ENCODE data around the gene PRKAR1A.
"Not testable (repeated sequence)": the region's sequence is repeated elsewhere in the genome, so short reads cannot be mapped to it uniquely, and the experiment has no call there.

Gene PRKAR1A

DNA sequence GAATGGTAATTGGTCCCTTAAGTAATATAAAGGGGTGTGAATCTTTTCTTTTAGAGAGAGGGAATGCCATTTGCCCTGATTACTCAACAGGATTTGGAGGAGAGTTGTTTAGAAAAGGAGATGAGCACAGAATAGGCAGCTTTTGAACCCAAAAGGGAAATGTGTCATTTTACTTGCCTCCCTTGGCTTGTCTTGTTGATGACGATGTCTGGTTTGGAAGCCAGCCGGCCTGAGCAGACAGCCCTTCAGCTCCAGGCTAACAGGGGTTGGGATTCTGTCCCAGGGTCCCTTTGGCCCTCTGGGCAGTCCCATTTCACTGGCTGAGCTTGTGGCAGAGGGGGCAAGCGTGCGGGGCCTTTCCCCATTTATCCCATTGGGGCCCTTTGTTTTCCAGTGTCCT, 22.3 kb upstream of the PRKAR1A start:
- H3K4ac ChIP-seq (ENCODE audit: low read length), result no peak overlapping the region
- H3K27ac ChIP-seq (replicated peaks; ENCODE audit: low read length), result no peak overlapping the region
- no peak overlapping the region for H2BK15ac ChIP-seq (ENCODE audit: low read length)
- H3K14ac ChIP-seq (ENCODE audit: low read length), result no peak overlapping the region
- H2BK120ac ChIP-seq (ENCODE audit: low read depth, low read length), result no peak overlapping the region
- no peak overlapping the region for H3K4me3 ChIP-seq (ENCODE audit: low read length in 2 of 2)
- no peak overlapping the region for H3K9ac ChIP-seq (ENCODE audit: low read depth, low read length, poor library complexity)
- no peak overlapping the region for H2AK5ac ChIP-seq (ENCODE audit: low read depth, low read length)
- H2AFZ ChIP-seq (ENCODE audit: low read length), result no peak overlapping the region
- H2BK12ac ChIP-seq (ENCODE audit: low read length), result no peak overlapping the region
- H4K8ac ChIP-seq (ENCODE audit: low read depth, low read length), result no peak overlapping the region
- H3K9me3 ChIP-seq (replicated peaks in 1 of 2; ENCODE audit: control insufficient read depth in 2 of 2, insufficient read depth in 1 of 2, low read depth in 1 of 2, low read length in 2 of 2), result no peaks in the 10 kb centered on the region
- no peaks in the 10 kb centered on the region for H3K27me3 ChIP-seq (ENCODE audit: control insufficient read depth in 3 of 3, insufficient read depth in 3 of 3, low read depth in 1 of 3, low read length in 3 of 3)
- H2BK5ac ChIP-seq (ENCODE audit: low read length), result no peak overlapping the region
- DNase-seq (ENCODE audit: low spot score), result no peak
- H3K23ac ChIP-seq (ENCODE audit: low read depth, low read length, poor library complexity), result no peak overlapping the region
- no CpG with 5 or more reads among the region's 4 CpGs for WGBS, 2 donors (ENCODE audit: extremely low coverage in 2 of 2, insufficient read length in 2 of 2, insufficient replicate concordance in 1 of 2)
- peaks cover 0 to 4% of the 10 kb centered on the region in 2 donors for H3K4me1 ChIP-seq (ENCODE audit: control insufficient read depth in 2 of 2, insufficient read depth in 1 of 2, low read depth in 1 of 2, low read length in 2 of 2)
- H3K18ac ChIP-seq (ENCODE audit: low read length), result no peak overlapping the region
- no peak overlapping the region for H4K91ac ChIP-seq (ENCODE audit: low read depth, low read length, poor library complexity)
- H3K79me1 ChIP-seq (ENCODE audit: low read depth, low read length), result no peaks in the 10 kb centered on the region
- no peak overlapping the region for H3K4me2 ChIP-seq (ENCODE audit: insufficient read depth, low read length, poor library complexity, severe bottlenecking)
- H3K36me3 ChIP-seq (replicated peaks in 1 of 2; ENCODE audit: control insufficient read depth in 2 of 2, insufficient read depth in 2 of 2, low read length in 2 of 2), result no peaks in the 10 kb centered on the region

DNA sequence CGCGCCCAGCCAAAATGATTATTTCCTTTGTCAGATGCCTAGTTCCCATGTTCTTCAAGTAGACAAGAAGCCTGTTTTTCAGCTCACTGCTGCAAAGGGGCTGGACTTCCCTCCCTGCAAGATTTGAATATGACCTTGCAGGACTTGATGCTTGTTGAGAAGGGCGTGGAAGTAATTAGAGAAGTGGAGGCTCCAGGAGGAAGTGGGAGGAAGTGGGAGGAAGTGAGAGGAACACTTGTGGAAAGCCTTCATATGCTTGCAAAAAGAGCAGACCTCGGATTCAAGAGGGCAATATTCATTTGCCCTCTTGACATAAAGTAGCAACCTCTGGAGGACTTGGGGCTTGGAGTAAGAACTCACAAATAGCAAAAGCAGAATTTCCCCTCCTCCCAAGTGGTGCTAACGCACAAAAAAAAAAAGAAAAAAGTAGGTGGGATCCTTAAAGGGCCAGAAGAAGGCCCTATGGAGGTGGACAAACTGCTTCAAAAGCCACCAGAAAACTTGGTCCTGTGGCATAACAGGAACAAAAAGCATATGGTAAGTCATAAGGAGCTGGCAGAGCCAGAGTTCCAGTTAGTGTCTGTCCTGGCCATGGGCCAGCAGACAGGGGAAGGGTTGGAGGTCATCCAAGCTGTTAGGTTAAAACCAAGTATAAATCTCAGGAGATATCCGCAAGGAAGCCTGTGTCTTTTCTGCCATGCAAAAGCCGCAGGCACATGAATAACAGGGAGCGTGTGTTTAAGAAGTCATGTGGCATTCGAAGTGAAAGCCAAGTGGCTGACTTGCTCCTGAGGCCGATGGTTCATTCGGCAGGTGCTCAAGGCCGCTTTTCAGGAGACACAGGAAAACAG, 20.6 kb upstream of the PRKAR1A start:
- Histone ChIP-seq H2AFZ (ENCODE audit: low read length) (peak overlapping the region; percentile 26), H2BK120ac (ENCODE audit: low read depth, low read length) (no peak overlapping the region), H3K4me1 (ENCODE audit: control insufficient read depth in 2 of 2, insufficient read depth in 1 of 2, low read depth in 1 of 2, low read length in 2 of 2) (no peaks in the 10 kb centered on the region), H4K91ac (ENCODE audit: low read depth, low read length, poor library complexity) (no peak overlapping the region), H2BK12ac (ENCODE audit: low read length) (no peak overlapping the region), H2BK5ac (ENCODE audit: low read length) (no peak overlapping the region), H4K8ac (ENCODE audit: low read depth, low read length) (no peak overlapping the region), H3K14ac (ENCODE audit: low read length) (no peak overlapping the region), H3K18ac (ENCODE audit: low read length) (no peak overlapping the region), H3K23ac (ENCODE audit: low read depth, low read length, poor library complexity) (no peak overlapping the region), H3K9ac (ENCODE audit: low read depth, low read length, poor library complexity) (no peak overlapping the region), H3K4ac (ENCODE audit: low read length) (no peak overlapping the region), H3K27ac (replicated peaks; ENCODE audit: low read length) (no peak overlapping the region), H3K27me3 (ENCODE audit: control insufficient read depth in 3 of 3, insufficient read depth in 3 of 3, low read depth in 1 of 3, low read length in 3 of 3) (no peaks in the 10 kb centered on the region), H3K9me3 (replicated peaks in 1 of 2; ENCODE audit: control insufficient read depth in 2 of 2, insufficient read depth in 1 of 2, low read depth in 1 of 2, low read length in 2 of 2) (no peaks in the 10 kb centered on the region), H3K4me2 (ENCODE audit: insufficient read depth, low read length, poor library complexity, severe bottlenecking) (no peak overlapping the region), H3K36me3 (replicated peaks in 1 of 2; ENCODE audit: control insufficient read depth in 2 of 2, insufficient read depth in 2 of 2, low read length in 2 of 2) (no peaks in the 10 kb centered on the region), H3K79me1 (ENCODE audit: low read depth, low read length) (no peaks in the 10 kb centered on the region), H2BK15ac (ENCODE audit: low read length) (no peak overlapping the region), H2AK5ac (ENCODE audit: low read depth, low read length) (no peak overlapping the region), H3K4me3 (ENCODE audit: low read length in 2 of 2) (no peak overlapping the region)
- DNase-seq (ENCODE audit: low spot score), result no peak
- no CpG with 5 or more reads among the region's 12 CpGs for WGBS, 2 donors (ENCODE audit: extremely low coverage in 2 of 2, insufficient read length in 2 of 2, insufficient replicate concordance in 1 of 2)

DNA sequence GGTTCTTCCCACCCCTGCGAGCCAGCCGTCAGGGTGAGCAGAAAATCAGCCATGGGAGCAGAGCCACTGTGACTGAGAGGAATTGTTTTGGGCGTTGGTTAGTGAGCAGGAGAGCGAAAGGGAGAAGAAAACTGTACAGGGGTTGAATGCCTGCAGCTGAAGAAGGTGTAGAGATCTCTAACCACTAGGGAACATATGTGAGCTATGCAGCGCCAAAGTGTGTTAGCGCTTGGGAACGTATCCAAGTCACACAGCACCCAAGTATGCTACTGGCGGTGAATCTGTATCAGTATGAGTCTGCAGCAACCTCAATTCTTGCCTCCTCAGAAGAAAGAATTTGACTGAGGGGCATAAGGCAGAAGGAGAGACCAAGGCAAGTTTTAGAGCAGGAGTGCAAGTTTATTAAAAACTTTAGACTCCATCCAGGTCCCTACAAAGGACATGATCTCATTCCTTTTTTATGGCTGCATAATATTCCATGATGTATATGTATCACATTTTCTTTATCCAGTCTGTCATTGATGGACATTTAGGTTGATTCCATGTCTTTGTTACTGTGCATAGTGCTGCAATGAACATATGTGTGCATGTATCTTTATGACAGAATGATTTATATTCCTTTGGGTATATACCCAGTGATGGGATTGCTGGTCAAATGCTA, 19.7 kb upstream of the PRKAR1A start:
- not testable (repeated sequence) for H4K91ac ChIP-seq (ENCODE audit: low read depth, low read length, poor library complexity); H3K79me1 ChIP-seq (ENCODE audit: low read depth, low read length); H3K27me3 ChIP-seq (ENCODE audit: control insufficient read depth in 3 of 3, insufficient read depth in 3 of 3, low read depth in 1 of 3, low read length in 3 of 3); H2AK5ac ChIP-seq (ENCODE audit: low read depth, low read length); H3K4ac ChIP-seq (ENCODE audit: low read length); H2BK12ac ChIP-seq (ENCODE audit: low read length); H3K14ac ChIP-seq (ENCODE audit: low read length); H2AFZ ChIP-seq (ENCODE audit: low read length); H4K8ac ChIP-seq (ENCODE audit: low read depth, low read length); H3K9ac ChIP-seq (ENCODE audit: low read depth, low read length, poor library complexity); DNase-seq (ENCODE audit: low spot score); H3K9me3 ChIP-seq (replicated peaks in 1 of 2; ENCODE audit: control insufficient read depth in 2 of 2, insufficient read depth in 1 of 2, low read depth in 1 of 2, low read length in 2 of 2); H3K4me2 ChIP-seq (ENCODE audit: insufficient read depth, low read length, poor library complexity, severe bottlenecking); H3K27ac ChIP-seq (replicated peaks; ENCODE audit: low read length); H3K18ac ChIP-seq (ENCODE audit: low read length); H3K36me3 ChIP-seq (replicated peaks in 1 of 2; ENCODE audit: control insufficient read depth in 2 of 2, insufficient read depth in 2 of 2, low read length in 2 of 2); H2BK15ac ChIP-seq (ENCODE audit: low read length); H2BK120ac ChIP-seq (ENCODE audit: low read depth, low read length); H2BK5ac ChIP-seq (ENCODE audit: low read length); H3K4me1 ChIP-seq (ENCODE audit: control insufficient read depth in 2 of 2, insufficient read depth in 1 of 2, low read depth in 1 of 2, low read length in 2 of 2); H3K4me3 ChIP-seq (ENCODE audit: low read length in 2 of 2)
- H3K23ac ChIP-seq (ENCODE audit: low read depth, low read length, poor library complexity), result peak overlapping the region; percentile 44
- WGBS, 2 donors (ENCODE audit: extremely low coverage in 2 of 2, insufficient read length in 2 of 2, insufficient replicate concordance in 1 of 2), result no CpG with 5 or more reads among the region's 8 CpGs

- no peaks in the 10 kb centered on the region for H3K79me1 ChIP-seq (ENCODE audit: low read depth, low read length)
- H3K4me2 ChIP-seq (ENCODE audit: insufficient read depth, low read length, poor library complexity, severe bottlenecking), result no peak overlapping the region
- no peak overlapping the region for H4K91ac ChIP-seq (ENCODE audit: low read depth, low read length, poor library complexity)
- H3K9me3 ChIP-seq (replicated peaks in 1 of 2; ENCODE audit: control insufficient read depth in 2 of 2, insufficient read depth in 1 of 2, low read depth in 1 of 2, low read length in 2 of 2), result no peaks in the 10 kb centered on the region
- H2BK120ac ChIP-seq (ENCODE audit: low read depth, low read length), result no peak overlapping the region
- H2BK12ac ChIP-seq (ENCODE audit: low read length), result no peak overlapping the region
- no peak overlapping the region for H3K18ac ChIP-seq (ENCODE audit: low read length)
- no peak overlapping the region for H3K4ac ChIP-seq (ENCODE audit: low read length)
- no peak overlapping the region for H2AK5ac ChIP-seq (ENCODE audit: low read depth, low read length)
- no peak overlapping the region for H3K27ac ChIP-seq (replicated peaks; ENCODE audit: low read length)
- no peak overlapping the region for H3K23ac ChIP-seq (ENCODE audit: low read depth, low read length, poor library complexity)
- no peaks in the 10 kb centered on the region for H3K4me1 ChIP-seq (ENCODE audit: control insufficient read depth in 2 of 2, insufficient read depth in 1 of 2, low read depth in 1 of 2, low read length in 2 of 2)
- no peaks in the 10 kb centered on the region for H3K36me3 ChIP-seq (replicated peaks in 1 of 2; ENCODE audit: control insufficient read depth in 2 of 2, insufficient read depth in 2 of 2, low read length in 2 of 2)
- H2BK5ac ChIP-seq (ENCODE audit: low read length), result no peak overlapping the region
- WGBS, 2 donors (ENCODE audit: extremely low coverage in 2 of 2, insufficient read length in 2 of 2, insufficient replicate concordance in 1 of 2), result no CpG with 5 or more reads among the region's 4 CpGs
- H3K9ac ChIP-seq (ENCODE audit: low read depth, low read length, poor library complexity), result no peak overlapping the region
- no peak overlapping the region for H4K8ac ChIP-seq (ENCODE audit: low read depth, low read length)
- no peak overlapping the region for H3K4me3 ChIP-seq (ENCODE audit: low read length in 2 of 2)
- H2BK15ac ChIP-seq (ENCODE audit: low read length), result no peak overlapping the region
- H2AFZ ChIP-seq (ENCODE audit: low read length), result no peak overlapping the region
- H3K27me3 ChIP-seq (ENCODE audit: control insufficient read depth in 3 of 3, insufficient read depth in 3 of 3, low read depth in 1 of 3, low read length in 3 of 3), result no peaks in the 10 kb centered on the region
- DNase-seq (ENCODE audit: low spot score), result no peak
- no peak overlapping the region for H3K14ac ChIP-seq (ENCODE audit: low read length)
Measured at GRCh38 chr17:68495081-68495480, 17.1 kb upstream of the PRKAR1A start.

All from neuronal stem cell (in vitro differentiated cells).